ENCODE data around the gene HOXD4. TPM values are rescaled to one million over a fixed set of nuclear protein-coding genes. Genes with fewer than 3 reads are reported as not detected.

HOXD4 gene
- polyA plus RNA-seq, 1 donor from 2014 or later, result not detected

DNA sequence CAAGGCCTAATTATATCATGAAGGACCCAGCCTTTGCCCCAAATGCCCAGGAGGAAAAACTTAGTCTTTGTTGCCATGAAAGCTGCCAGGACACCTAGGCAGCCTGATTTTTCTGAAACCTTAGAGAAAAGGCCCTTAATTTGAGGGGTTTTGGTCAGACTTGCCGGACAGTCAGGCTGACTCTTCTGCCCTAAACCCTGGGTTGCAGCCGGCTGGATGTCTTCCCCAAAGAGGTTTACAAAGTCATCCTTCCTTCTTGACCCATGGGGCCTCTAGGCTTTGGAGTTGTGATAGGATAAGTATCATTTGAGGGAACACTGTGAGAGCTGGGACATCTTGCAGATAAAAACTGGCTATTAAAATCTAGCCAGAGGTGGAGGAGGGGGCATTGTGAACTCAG lies 34.7 kb downstream of the HOXD4 start:
- Histone ChIP-seq H2AFZ (ENCODE audit: low read depth, low read length) (no peak overlapping the region), H3K36me3 (ENCODE audit: insufficient read depth, low read length) (no peaks in the 10 kb centered on the region), H3K9me3 (ENCODE audit: low read length) (no peaks in the 10 kb centered on the region), H3K4me3 (ENCODE audit: low read length) (no peak overlapping the region), H3K9ac (ENCODE audit: low read length) (no peak overlapping the region), H3K27me3 (ENCODE audit: insufficient read depth, low read depth, low read length) (peaks cover 99% of the 10 kb centered on the region), H4K20me1 (ENCODE audit: insufficient read depth) (no peaks in the 10 kb centered on the region), H3K79me2 (replicated peaks; ENCODE audit: insufficient read depth, low read length) (no peaks in the 10 kb centered on the region), H3K9me2 (ENCODE audit: insufficient read depth, low read length) (no peaks in the 10 kb centered on the region), H3K27ac (ENCODE audit: low read length) (no peak overlapping the region), H3K4me2 (ENCODE audit: low read length) (no peak overlapping the region), H3F3A (ENCODE audit: insufficient read depth, low read length, poor library complexity, severe bottlenecking) (no peaks in the 10 kb centered on the region)
- no peak for TF ChIP-seq EP300 (conservative IDR thresholded peaks at IDR 0.05; ENCODE audit: poor library complexity, severe bottlenecking)
- TF ChIP-seq, protein P1, sequence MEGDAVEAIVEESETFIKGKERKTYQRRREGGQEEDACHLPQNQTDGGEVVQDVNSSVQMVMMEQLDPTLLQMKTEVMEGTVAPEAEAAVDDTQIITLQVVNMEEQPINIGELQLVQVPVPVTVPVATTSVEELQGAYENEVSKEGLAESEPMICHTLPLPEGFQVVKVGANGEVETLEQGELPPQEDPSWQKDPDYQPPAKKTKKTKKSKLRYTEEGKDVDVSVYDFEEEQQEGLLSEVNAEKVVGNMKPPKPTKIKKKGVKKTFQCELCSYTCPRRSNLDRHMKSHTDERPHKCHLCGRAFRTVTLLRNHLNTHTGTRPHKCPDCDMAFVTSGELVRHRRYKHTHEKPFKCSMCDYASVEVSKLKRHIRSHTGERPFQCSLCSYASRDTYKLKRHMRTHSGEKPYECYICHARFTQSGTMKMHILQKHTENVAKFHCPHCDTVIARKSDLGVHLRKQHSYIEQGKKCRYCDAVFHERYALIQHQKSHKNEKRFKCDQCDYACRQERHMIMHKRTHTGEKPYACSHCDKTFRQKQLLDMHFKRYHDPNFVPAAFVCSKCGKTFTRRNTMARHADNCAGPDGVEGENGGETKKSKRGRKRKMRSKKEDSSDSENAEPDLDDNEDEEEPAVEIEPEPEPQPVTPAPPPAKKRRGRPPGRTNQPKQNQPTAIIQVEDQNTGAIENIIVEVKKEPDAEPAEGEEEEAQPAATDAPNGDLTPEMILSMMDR (IDR thresholded peaks at IDR 0.05; ENCODE audit: poor library complexity, severe bottlenecking), result no peak
- no peak for TF ChIP-seq EZH2 (IDR thresholded peaks at IDR 0.05; ENCODE audit: borderline replicate concordance, insufficient read depth, low read length, poor library complexity, severe bottlenecking)
- TF ChIP-seq, protein P2, sequence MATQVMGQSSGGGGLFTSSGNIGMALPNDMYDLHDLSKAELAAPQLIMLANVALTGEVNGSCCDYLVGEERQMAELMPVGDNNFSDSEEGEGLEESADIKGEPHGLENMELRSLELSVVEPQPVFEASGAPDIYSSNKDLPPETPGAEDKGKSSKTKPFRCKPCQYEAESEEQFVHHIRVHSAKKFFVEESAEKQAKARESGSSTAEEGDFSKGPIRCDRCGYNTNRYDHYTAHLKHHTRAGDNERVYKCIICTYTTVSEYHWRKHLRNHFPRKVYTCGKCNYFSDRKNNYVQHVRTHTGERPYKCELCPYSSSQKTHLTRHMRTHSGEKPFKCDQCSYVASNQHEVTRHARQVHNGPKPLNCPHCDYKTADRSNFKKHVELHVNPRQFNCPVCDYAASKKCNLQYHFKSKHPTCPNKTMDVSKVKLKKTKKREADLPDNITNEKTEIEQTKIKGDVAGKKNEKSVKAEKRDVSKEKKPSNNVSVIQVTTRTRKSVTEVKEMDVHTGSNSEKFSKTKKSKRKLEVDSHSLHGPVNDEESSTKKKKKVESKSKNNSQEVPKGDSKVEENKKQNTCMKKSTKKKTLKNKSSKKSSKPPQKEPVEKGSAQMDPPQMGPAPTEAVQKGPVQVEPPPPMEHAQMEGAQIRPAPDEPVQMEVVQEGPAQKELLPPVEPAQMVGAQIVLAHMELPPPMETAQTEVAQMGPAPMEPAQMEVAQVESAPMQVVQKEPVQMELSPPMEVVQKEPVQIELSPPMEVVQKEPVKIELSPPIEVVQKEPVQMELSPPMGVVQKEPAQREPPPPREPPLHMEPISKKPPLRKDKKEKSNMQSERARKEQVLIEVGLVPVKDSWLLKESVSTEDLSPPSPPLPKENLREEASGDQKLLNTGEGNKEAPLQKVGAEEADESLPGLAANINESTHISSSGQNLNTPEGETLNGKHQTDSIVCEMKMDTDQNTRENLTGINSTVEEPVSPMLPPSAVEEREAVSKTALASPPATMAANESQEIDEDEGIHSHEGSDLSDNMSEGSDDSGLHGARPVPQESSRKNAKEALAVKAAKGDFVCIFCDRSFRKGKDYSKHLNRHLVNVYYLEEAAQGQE (IDR thresholded peaks at IDR 0.05; ENCODE audit: borderline replicate concordance), result no peak
- TF ChIP-seq MXI1 (conservative IDR thresholded peaks at IDR 0.05; ENCODE audit: poor library complexity, severe bottlenecking), result no peak
- TF ChIP-seq RAD21 (conservative IDR thresholded peaks at IDR 0.05), result no peak
- TF ChIP-seq TAF1 (IDR thresholded peaks at IDR 0.05; ENCODE audit: low read depth), result no peak
- no peak for TF ChIP-seq SMC3 (conservative IDR thresholded peaks at IDR 0.05; ENCODE audit: poor library complexity)
- TF ChIP-seq POLR2AphosphoS5 (IDR thresholded peaks at IDR 0.05), result no peak

DNA sequence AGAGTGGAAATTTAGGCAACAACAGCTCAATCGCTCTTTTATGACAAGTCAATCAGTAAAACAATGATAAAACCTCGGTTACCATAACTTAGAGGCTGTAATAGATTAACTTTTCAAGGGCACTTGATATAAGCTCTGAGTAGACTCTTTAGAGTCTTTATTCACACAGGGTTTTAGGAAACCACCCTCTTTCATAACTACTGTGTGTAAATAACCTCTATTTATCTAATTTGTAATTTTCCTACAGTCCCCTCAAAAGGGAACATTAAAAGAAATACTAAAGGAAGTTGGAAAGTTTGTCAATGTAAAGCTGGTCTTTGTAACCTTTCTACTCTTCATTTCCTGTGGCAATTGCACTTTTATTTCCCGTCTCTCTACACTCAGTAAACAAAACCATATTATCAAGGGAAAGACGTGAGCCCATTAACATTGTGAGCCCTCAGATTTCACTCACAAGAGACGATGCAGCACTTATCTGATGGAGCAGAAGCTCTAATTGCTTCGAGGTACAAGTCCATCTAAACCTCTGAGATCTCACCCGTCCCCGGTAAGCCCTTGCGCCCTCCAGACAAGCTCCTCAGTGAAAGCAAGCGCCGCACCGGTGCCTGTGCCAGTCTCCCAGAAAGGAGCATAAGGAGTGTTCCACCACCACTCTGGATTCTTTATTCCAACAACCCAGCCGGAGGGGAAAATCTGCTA lies 36.0 kb downstream of the HOXD4 start:
- no peaks in the 10 kb centered on the region for H3K9me3 ChIP-seq (ENCODE audit: low read length)
- no peak overlapping the region for H2AFZ ChIP-seq (ENCODE audit: low read depth, low read length)
- H3K27ac ChIP-seq (ENCODE audit: low read length), result no peak overlapping the region
- no peak overlapping the region for H3K4me2 ChIP-seq (ENCODE audit: low read length)
- H3K36me3 ChIP-seq (ENCODE audit: insufficient read depth, low read length), result no peaks in the 10 kb centered on the region
- H3K27me3 ChIP-seq (ENCODE audit: insufficient read depth, low read depth, low read length), result peaks cover 99% of the 10 kb centered on the region
- no peaks in the 10 kb centered on the region for H3K79me2 ChIP-seq (replicated peaks; ENCODE audit: insufficient read depth, low read length)
- H4K20me1 ChIP-seq (ENCODE audit: insufficient read depth), result no peaks in the 10 kb centered on the region
- TF ChIP-seq, protein P2 (IDR thresholded peaks at IDR 0.05; ENCODE audit: borderline replicate concordance), result no peak
- TF ChIP-seq, protein P1 (IDR thresholded peaks at IDR 0.05; ENCODE audit: poor library complexity, severe bottlenecking), result no peak
- TF ChIP-seq POLR2AphosphoS5 (IDR thresholded peaks at IDR 0.05) (no peak), MXI1 (conservative IDR thresholded peaks at IDR 0.05; ENCODE audit: poor library complexity, severe bottlenecking) (no peak), RAD21 (conservative IDR thresholded peaks at IDR 0.05) (no peak), SMC3 (conservative IDR thresholded peaks at IDR 0.05; ENCODE audit: poor library complexity) (no peak)
- H3K4me3 ChIP-seq (ENCODE audit: low read length), result no peak overlapping the region
- no peaks in the 10 kb centered on the region for H3K9me2 ChIP-seq (ENCODE audit: insufficient read depth, low read length)
- H3K9ac ChIP-seq (ENCODE audit: low read length), result no peak overlapping the region
- H3F3A ChIP-seq (ENCODE audit: insufficient read depth, low read length, poor library complexity, severe bottlenecking), result no peaks in the 10 kb centered on the region
